Right atrium auricular region (tissue), 2 donors: Measurements from ENCODE around the gene HVCN1. TPM values are rescaled to one million over a fixed set of nuclear protein-coding genes. Genes with fewer than 3 reads are reported as not detected.

Experiments
- DNase-seq: peaks from one replicate; pipeline ENCODE4 v3.0.0-alpha.2; 2019; ENCODE audit warnings: low spot score
- H3K27ac ChIP-seq, 2 donors: fragments of 200-600 bp; sonication (generic); 1 replicate in 1 of 2; 2 replicates in 1 of 2; pipeline ENCODE4 v1.5.1; 2016 to 2019
- H3K27me3 ChIP-seq, 2 donors: fragments of 200-600 bp; sonication (generic); one replicate each; pipeline versions ENCODE4 v1.5.1 to v1.6.0; 2017 to 2019
- H3K36me3 ChIP-seq: fragments of 200-600 bp; sonication (generic); one replicate; pipeline ENCODE4 v1.5.1; 2016
- H3K4me1 ChIP-seq, 2 donors: fragments of 200-600 bp; sonication (generic); one replicate each; pipeline versions ENCODE4 v1.5.1 to v1.6.0; 2017 to 2019
- H3K4me3 ChIP-seq, 2 donors: fragments of 200-600 bp; sonication (generic); 1 replicate in 1 of 2; 2 replicates in 1 of 2; pipeline ENCODE4 v1.5.1; 2017 to 2019; ENCODE audit warnings: mild to moderate bottlenecking in 1 of 2, moderate library complexity in 1 of 2
- H3K9me3 ChIP-seq, 2 donors: fragments of 200-600 bp; sonication (generic); one replicate each; pipeline ENCODE4 v1.5.1; 2019
- CTCF ChIP-seq, 2 donors: fragments of 200-600 bp; sonication (generic); IDR thresholded peaks; one replicate each; pipeline ENCODE4 v1.5.1; 2019; ENCODE audit warnings: antibody characterized with exemption in 2 of 2
- total RNA-seq, 2 donors: library from RNA; depleted of rRNA; stranded (reverse); fragments of >200 nt; gene quantifications; one replicate each; pipeline ENCODE4 v1.1.0, GENCODE V29; 2016

HVCN1 gene
- total RNA-seq, 2 donors from 2014 or later: 21.7 to 24.1 TPM

DNA sequence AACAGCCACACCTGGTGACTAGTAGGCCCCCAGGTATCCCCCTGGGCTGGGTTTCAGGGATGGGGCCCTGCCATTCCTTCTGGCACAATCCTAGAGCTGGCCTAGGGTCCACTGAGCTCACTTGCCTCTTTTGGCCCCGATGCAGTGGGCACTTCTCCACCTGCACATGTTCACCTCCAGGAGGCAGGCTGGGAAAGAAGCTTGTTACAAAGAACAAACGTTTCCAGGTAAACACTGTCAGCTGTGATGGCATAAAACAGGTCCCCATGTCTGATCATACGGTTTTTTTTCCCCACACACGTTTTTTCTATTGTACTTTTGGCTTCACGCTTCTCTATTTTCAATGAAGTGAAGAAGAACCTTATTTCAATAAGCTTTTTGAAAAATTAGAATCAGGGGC lies 15.8 kb upstream of the HVCN1 start:
- TF ChIP-seq CTCF (IDR thresholded peaks at IDR 0.05): no peak

GRCh38 chr12:110704231-110704630 lies 15.3 kb upstream of the HVCN1 start:
- Histone ChIP-seq H3K27me3 (no peaks in the 10 kb centered on the region), H3K9me3 (no peaks in the 10 kb centered on the region), H3K4me3 (no peak overlapping the region), H3K27ac (no peak overlapping the region), H3K4me1 (peaks cover 0 to 9% of the 10 kb centered on the region in 2 donors), H3K36me3 (no peaks in the 10 kb centered on the region)
- no peak for TF ChIP-seq CTCF (IDR thresholded peaks at IDR 0.05)
- DNase-seq: no peak

More for the DNA sequence above, 15.8 kb upstream of the HVCN1 start:
- Histone ChIP-seq H3K4me1 (peaks cover 0 to 4% of the 10 kb centered on the region in 2 donors), H3K36me3 (no peaks in the 10 kb centered on the region), H3K4me3 (no peak overlapping the region), H3K27me3 (no peaks in the 10 kb centered on the region), H3K27ac (no peak overlapping the region), H3K9me3 (no peaks in the 10 kb centered on the region)
- no peak for DNase-seq

- Histone ChIP-seq H3K27me3 (no peaks in the 10 kb centered on the region), H3K4me1 (peaks cover 0 to 26% of the 10 kb centered on the region in 2 donors), H3K4me3 (no peak overlapping the region), H3K36me3 (no peaks in the 10 kb centered on the region), H3K27ac (no peak overlapping the region), H3K9me3 (no peaks in the 10 kb centered on the region)
- DNase-seq: no peak
- no peak for TF ChIP-seq CTCF (IDR thresholded peaks at IDR 0.05)
Measured at GRCh38 chr12:110702081-110702480, 13.2 kb upstream of the HVCN1 start.

DNA sequence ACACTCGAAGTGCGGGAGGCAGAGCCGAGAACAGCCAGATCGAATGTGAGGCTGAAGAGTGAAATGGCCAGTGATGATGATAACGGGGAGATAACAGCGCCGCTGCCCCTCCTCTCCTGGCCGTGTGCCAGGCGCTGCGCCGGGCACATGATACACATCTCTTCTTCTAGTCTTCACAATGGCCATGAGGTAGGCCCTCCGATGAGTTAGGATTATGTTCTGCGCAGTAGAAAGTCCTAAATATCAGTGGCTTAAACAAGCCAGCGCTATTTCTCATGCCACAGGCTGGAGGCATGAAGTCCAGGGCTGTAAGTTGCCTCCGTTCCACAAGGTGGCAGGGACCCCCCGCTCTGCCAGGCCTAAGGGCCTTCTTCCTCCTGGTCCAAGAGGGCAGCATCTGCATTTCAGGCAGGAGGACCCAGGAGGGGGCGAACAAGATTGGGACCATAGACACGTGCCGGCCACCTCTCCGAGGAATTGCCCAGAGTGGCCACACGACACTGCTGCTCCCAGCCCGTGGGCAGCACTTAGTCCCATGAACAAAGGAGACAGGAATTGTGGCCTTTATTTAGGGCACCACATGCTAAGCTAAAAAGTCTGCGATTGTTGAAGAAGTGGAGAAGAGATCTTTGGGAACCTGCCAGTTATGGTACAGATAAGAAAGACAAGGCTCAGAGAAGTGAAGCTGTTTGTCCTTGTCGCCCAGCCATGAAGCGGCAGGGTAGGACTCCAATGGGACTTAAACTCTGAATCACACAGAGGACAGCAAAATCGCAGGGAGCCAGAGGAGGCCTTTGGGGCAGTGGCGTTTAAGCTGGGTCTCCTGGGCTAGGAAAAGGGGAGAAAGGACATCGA lies 10.9 kb upstream of the HVCN1 start:
- peak overlapping the region; percentile 60 to 64 for H3K27ac ChIP-seq
- no peaks in the 10 kb centered on the region for H3K36me3 ChIP-seq
- H3K27me3 ChIP-seq: no peaks in the 10 kb centered on the region
- no peak for DNase-seq
- H3K4me1 ChIP-seq: peaks cover 0 to 33% of the 10 kb centered on the region in 2 donors
- peak in 1 of 2 donors; percentile 57 for TF ChIP-seq CTCF (IDR thresholded peaks at IDR 0.05)
- H3K4me3 ChIP-seq: no peak overlapping the region
- no peaks in the 10 kb centered on the region for H3K9me3 ChIP-seq

- Histone ChIP-seq H3K9me3 (no peaks in the 10 kb centered on the region), H3K27ac (peak overlapping the region; percentile 60 to 64), H3K4me1 (peaks cover 0 to 43% of the 10 kb centered on the region in 2 donors), H3K27me3 (no peaks in the 10 kb centered on the region), H3K36me3 (no peaks in the 10 kb centered on the region), H3K4me3 (peak overlapping the region in 1 of 2 donors; percentile 29)
- peak; percentile 89 for DNase-seq
- TF ChIP-seq CTCF (IDR thresholded peaks at IDR 0.05): peak; percentile 55 to 83
Measured at GRCh38 chr12:110698171-110698902, 9.4 kb upstream of the HVCN1 start.
